ENCODE results near the gene AGMO. TPM values are rescaled to one million over a fixed set of nuclear protein-coding genes. Genes with fewer than 3 reads are reported as not detected.

Gene AGMO
- polyA plus RNA-seq, 3 donors, result not detected

- Histone ChIP-seq H3K27me3 (ENCODE audit: control insufficient read depth in 2 of 2, insufficient read depth in 2 of 2, low read length in 2 of 2) (no peaks in the 10 kb centered on the region), H3K9ac (ENCODE audit: insufficient read depth, low read length, poor library complexity, severe bottlenecking) (no peak overlapping the region), H3K79me2 (ENCODE audit: insufficient read depth, low read length) (no peaks in the 10 kb centered on the region), H4K20me1 (ENCODE audit: insufficient read depth, low read length) (no peaks in the 10 kb centered on the region), H3K4me3 (replicated peaks in 1 of 3; ENCODE audit: low read depth in 2 of 3, low read length in 3 of 3) (no peak overlapping the region), H3K4me2 (replicated peaks; ENCODE audit: extremely low read depth, low read length, poor library complexity, severe bottlenecking) (no peak overlapping the region), H3K36me3 (replicated peaks in 1 of 2; ENCODE audit: control insufficient read depth in 1 of 2, insufficient read depth in 2 of 2, low read length in 2 of 2) (no peaks in the 10 kb centered on the region), H3K27ac (ENCODE audit: low read depth in 1 of 2, low read length in 2 of 2) (no peak overlapping the region), H3K9me3 (replicated peaks in 1 of 2; ENCODE audit: control insufficient read depth in 1 of 2, insufficient read depth in 1 of 2, low read length in 2 of 2) (peaks cover 21 to 22% of the 10 kb centered on the region in 2 donors), H3K4me1 (ENCODE audit: control insufficient read depth in 1 of 2, insufficient read depth in 2 of 2, low read length in 2 of 2) (no peaks in the 10 kb centered on the region), H2AFZ (ENCODE audit: insufficient read depth, low read depth, low read length, poor library complexity, severe bottlenecking) (no peak overlapping the region)
- Mint-ChIP-seq H3K9me3 (peaks cover 7 to 17% (median 14%) of the 10 kb centered on the region in 7 donors), H3K27ac (no peak overlapping the region), H3K27me3 (ENCODE audit: low read depth in 3 of 3) (peaks cover 0 to 2% (median 0%) of the 10 kb centered on the region in 3 donors), H3K36me3 (no peaks in the 10 kb centered on the region), H3K4me3 (no peak overlapping the region), H3K4me1 (no peaks in the 10 kb centered on the region)
- DNase-seq, result no peak
- intact Hi-C loops (cut with micrococcal nuclease), result no loop called here
- 94% methylated on average over 3 of the region's 9 CpGs for WGBS (ENCODE audit: insufficient coverage)
- TF ChIP-seq CTCF (IDR thresholded peaks at IDR 0.05), result no peak
These were observed 163.7 kb downstream of the AGMO start for GRCh38 chr7:15397922-15398760.

DNA sequence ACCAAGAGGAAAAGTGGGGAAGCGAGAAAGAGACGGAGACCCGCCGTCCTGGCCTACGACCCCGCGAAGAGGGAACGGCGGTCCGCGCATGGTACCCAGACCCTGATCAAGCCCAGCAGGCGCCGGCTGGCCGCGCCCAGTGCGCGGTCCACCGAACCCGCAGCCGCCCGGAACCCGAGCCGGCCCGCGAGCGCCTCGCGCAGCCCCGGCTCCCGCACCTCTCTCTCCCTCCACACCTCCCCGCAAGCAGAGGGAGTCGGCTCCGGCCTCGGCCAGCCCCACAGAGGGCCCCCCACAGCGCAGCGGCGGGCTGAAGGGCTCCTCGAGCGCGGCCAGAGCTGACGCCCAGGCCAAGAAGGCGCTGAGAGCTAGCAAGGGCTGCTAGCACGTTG lies 164.7 kb downstream of the AGMO start:
- Histone ChIP-seq H3K9ac (ENCODE audit: insufficient read depth, low read length, poor library complexity, severe bottlenecking) (no peak overlapping the region), H3K36me3 (replicated peaks in 1 of 2; ENCODE audit: control insufficient read depth in 1 of 2, insufficient read depth in 2 of 2, low read length in 2 of 2) (no peaks in the 10 kb centered on the region), H3K4me3 (replicated peaks in 1 of 3; ENCODE audit: low read depth in 2 of 3, low read length in 3 of 3) (no peak overlapping the region), H2AFZ (ENCODE audit: insufficient read depth, low read depth, low read length, poor library complexity, severe bottlenecking) (no peak overlapping the region), H3K27me3 (ENCODE audit: control insufficient read depth in 2 of 2, insufficient read depth in 2 of 2, low read length in 2 of 2) (no peaks in the 10 kb centered on the region), H4K20me1 (ENCODE audit: insufficient read depth, low read length) (no peaks in the 10 kb centered on the region), H3K27ac (ENCODE audit: low read depth in 1 of 2, low read length in 2 of 2) (no peak overlapping the region), H3K79me2 (ENCODE audit: insufficient read depth, low read length) (no peaks in the 10 kb centered on the region), H3K4me2 (replicated peaks; ENCODE audit: extremely low read depth, low read length, poor library complexity, severe bottlenecking) (no peak overlapping the region), H3K4me1 (ENCODE audit: control insufficient read depth in 1 of 2, insufficient read depth in 2 of 2, low read length in 2 of 2) (no peaks in the 10 kb centered on the region), H3K9me3 (replicated peaks in 1 of 2; ENCODE audit: control insufficient read depth in 1 of 2, insufficient read depth in 1 of 2, low read length in 2 of 2) (peaks cover 22 to 25% of the 10 kb centered on the region in 2 donors)
- intact Hi-C loops (cut with micrococcal nuclease), result no loop called here
- Mint-ChIP-seq H3K9me3 (peaks cover 9 to 17% (median 14%) of the 10 kb centered on the region in 7 donors), H3K36me3 (no peaks in the 10 kb centered on the region), H3K4me1 (no peaks in the 10 kb centered on the region), H3K27ac (no peak overlapping the region), H3K27me3 (ENCODE audit: low read depth in 3 of 3) (peaks cover 0 to 1% (median 0%) of the 10 kb centered on the region in 3 donors), H3K4me3 (no peak overlapping the region)
- 96% methylated on average over 24 of the region's 43 CpGs for WGBS (ENCODE audit: insufficient coverage)
- no peak for DNase-seq
- TF ChIP-seq CTCF (IDR thresholded peaks at IDR 0.05), result no peak
